Hindlimb muscle (tissue), 1 donor: ENCODE results near the gene SUCLG2. TPM values are rescaled to one million over a fixed set of nuclear protein-coding genes. Genes with fewer than 3 reads are reported as not detected.

Experiments
- DNase-seq: peaks from one replicate; pipeline ENCODE4 v3.0.0-alpha.2; 2013
- polyA plus RNA-seq: library from polyadenylated mRNA; unstranded; fragments of 120-200 nt; gene quantifications from one replicate; pipeline ENCODE4 v1.2.1, GENCODE V29; 2013; ENCODE audit not compliant: insufficient read length

The SUCLG2 gene
- polyA plus RNA-seq, 1 donor = 28.2 TPM

DNA sequence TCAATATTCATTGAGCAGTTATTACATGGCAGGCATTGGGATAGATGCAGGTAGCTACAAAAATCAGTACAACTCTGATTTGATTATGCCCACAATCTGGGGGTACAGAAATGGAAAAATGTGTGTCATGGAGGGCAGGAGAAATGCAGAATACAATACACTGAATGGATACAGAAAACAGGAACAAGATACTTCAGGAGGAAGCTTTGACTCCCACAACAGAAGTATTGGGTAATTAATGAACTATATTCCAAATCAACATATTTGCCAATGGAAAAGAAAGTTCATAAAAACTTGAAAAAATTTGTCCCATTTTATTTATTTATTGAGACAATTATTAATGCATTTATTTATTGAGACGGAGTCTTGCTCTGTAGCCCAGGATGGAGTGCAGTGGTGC, 207.0 kb downstream of the SUCLG2 start:
- DNase-seq = no peak

DNA sequence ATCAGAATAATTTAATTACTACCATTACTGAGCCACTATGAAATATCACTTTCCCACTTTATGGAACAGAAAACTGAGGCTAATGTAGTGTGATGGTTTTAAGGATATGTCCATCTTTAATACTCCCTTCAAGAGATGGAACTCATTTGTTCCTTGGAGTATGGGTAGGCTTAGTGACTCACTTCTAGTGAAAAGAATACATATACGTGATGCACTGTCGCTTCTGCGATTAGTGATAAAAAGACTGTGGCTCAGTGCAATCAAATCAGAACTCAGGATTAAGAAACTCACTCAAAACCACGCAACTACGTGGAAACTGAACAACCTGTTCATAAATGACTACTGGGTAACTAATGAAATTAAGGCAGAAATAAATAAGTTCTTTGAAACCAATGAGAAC, 216.6 kb downstream of the SUCLG2 start:
- DNase-seq = no peak

DNA sequence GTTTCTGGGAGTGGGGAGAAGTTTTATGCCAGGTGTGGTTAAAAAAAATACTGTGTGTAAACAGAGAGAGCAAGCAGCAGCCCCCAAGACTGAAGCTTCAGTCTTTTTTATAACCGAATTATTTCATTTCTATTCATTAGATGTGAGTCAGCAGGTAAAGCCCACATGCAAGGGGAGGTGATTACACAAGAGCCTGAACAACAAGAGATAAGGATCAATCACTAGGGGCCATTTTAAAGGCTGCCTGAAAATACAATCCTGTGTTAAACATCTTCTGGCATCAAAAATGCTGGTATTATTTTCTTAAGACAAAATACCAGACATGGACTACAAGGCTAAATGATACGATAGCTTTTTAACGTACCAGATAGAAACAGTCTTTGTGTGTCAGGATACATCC, 217.3 kb downstream of the SUCLG2 start:
- DNase-seq = no peak

DNA sequence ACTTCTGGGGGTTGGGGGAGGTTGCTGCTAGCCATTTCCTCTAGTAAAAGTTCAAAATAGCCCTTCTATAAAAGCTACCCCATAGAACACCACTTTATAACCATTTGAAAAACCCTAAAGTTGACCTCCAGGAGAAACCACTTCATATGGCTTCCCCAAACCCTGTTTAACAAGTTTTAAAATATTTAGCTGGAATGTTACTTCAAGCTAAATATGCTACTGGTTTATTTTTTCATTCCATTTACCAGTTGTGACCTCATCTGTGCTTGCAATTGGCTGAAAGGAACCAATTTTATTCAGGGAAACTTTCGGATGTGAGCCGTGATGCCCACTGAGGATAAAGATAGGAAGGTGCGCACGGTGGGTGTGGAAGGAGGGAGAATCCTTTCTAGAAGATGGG, 221.3 kb downstream of the SUCLG2 start:
- DNase-seq = no peak

DNA sequence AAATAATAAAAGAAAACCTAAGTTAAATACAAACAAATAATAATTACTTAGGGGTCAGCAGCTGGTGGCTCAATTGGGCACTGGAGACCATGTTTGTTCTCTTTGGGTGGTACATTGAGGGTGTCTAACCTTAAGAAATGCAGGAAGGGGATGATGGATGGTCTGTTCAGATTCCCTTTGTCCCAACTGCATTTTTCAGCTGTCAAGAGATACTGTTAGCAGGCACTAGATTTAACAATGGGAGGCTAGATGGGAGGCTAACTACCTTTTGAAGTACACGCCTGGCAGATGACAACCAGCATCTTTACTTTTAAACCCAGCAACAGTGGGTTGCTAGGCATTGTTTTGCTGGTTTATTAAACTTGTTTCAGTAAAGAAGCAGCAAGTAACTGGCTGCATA, 222.5 kb downstream of the SUCLG2 start:
- no peak for DNase-seq

DNA sequence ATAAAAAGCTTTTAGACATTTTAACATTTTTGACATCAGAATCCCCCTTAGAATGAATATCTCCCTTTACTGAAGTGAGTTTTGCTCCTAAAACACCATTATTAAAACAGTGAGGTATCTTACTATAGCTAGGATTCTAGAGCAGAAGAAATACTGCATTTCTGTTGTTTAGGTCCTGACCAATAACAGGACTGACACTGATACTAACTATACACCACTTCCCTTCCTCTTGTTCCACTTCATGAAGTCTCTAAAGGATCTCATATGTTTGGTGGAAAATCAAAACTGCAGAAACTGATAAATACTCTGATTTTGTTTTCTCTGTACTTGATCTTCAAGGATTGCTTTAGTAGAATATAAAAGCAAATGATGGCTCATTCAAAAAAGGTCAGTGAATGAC, 230.7 kb downstream of the SUCLG2 start:
- DNase-seq = no peak

DNA sequence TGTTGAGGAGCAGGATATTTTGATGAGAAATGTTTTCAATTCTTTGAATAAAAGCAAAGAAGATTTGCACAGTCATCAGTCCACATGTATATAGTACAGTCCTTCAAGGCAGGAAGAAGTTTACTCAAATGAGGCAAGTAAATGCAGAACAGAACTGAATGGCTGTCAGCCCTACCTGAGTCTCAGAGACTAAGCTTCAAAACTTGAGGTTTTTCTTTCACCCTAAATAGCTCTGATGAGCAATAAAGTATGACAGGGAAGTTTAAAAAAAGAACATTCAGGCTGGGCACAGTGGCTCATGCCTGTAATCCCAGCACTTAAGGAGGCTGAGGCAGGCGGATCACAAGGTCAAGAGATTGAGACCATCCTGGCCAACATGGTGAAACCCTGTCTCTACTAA, 232.5 kb downstream of the SUCLG2 start:
- no peak for DNase-seq

DNA sequence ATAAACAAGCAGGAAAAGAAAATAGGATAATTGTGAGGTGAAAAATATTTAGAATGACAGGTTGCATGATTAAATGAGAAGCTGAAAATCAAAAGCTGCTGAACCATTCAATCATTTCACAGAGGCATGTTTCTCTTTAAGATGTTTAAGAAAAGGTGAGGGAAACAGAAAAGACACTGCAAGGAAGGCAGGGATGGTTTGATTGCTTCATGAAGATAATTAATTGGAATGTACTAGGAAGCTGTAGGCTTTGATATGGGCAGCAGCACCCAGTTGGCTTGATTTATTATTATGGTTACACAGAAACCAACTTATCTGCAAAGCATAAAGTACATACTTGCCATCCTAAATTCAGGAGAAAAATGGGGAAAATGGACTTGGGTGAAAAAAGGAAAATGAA, 234.6 kb downstream of the SUCLG2 start:
- DNase-seq = no peak

DNA sequence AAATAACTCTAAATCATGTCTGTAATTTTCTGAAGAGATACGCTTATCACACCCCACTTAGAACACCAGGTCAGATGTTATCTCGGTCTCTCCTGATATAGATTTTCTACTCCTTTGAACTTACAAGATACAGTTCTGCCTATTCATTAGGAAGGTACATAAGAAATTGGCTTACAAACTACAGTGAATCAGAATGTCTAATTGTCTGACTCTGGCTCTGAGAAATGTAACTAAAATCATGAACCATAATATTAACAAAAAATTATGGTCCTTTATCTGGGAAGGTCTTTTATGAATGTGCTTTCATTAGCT, 235.2 kb downstream of the SUCLG2 start:
- DNase-seq = no peak

DNA sequence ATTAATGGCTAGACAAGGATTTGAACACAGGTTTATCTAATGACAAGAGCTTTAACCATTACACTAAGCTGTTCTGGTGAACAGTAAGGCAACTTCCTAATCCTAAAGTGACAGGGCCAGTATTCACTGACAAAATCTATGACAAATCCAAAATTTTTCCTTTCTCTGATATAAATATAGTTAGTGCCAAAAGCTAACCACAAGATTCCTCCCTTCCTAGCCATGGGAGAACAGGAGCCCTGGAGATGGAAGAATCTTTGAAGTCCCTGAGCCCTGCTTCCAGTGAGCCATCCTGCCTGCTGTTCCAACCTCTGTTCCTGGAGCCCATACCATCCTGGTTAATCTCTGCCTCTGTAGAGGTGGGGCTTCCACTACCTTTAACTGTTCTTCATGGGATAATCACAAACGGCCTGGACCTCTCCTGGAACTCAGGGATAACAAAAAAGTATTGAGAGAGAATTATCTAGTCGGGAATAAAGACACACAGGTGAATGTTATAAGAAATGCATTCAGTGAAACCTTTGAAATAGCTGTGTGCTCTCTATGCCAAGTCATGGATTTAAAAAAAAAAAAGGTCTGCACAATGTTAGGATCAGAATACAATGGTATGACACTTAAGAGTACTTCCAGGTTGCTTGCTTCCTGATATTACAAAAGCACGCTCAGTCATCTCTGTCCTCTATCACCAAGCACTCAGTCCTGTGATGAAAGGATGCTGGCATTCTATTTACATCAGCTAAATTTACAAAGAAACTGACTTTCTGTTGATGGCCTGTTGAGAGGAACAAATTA, 235.8 kb downstream of the SUCLG2 start:
- DNase-seq = no peak

DNA sequence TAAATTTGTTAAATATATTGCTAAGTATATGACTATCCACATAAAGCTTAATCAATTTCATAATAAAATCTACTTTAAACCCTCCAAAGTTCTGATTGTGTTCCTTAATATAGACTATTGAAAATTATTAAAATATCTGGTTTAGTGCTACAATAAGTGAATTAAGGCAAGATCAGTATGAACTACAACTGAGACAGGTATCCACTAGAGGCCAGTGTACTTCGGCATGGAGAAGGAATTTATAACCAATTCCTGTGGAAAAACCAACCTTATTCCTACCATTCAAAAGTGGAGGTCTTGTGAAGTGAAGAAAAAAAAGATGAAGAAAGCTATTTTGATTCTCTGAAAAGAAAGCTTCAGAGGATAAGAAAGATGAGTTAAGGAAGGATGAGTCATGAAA, 237.7 kb downstream of the SUCLG2 start:
- no peak for DNase-seq

DNA sequence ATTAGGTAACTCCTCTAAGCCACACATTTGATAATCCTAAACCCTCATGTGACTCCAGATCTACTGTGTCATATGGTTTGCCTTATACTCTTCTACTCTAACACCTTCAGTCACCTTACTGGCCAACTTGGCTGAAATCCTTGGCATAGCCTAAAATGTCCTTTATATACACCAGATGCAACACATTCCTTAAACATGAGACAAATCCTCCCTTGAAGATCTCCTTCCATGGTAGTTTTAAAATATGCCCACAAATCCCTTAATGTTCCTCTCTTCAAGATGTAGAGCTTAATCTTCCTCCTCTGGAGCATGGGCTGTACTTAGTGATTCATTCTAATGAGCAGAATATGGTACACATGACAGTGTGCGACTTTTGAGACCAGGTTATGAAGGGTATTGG, 238.9 kb downstream of the SUCLG2 start:
- no peak for DNase-seq

DNA sequence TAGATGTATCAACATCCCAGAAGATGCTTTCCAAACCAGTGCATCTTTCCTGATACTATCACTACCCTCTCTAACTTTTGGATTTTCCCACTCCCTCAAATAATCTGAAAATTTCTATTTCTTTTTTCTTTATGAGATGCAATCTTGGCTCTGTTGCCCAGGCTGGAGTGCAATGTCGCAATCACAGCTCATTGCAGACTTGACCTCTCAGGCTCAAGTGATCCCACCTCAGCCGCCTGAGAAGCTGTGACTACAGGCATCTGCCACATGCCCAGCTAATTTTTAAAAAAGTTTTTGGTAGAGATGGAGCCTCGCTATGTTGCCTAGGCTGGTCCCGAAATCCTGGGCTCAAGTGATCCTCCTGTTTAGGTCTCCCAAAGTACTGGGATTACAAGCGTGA, 239.7 kb downstream of the SUCLG2 start:
- DNase-seq = no peak

DNA sequence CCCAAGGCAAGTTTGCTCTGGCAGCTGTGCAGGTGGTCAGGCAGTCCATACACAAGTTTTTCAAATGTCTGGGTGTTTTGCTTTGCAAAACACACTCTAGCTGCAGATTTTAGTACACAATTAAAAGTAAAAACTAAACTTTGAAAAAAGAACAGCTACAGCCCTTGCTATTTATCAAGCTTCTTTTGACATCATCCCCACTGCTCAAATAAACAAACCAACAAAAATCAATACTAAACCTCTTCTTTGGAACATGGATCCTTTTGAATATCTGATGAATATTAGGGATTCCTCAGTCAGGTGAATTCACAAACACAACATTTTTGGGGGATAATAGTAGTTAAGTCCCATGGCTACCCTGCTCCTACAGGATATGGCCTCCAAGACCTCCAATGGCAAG, 249.2 kb downstream of the SUCLG2 start:
- DNase-seq = no peak

DNA sequence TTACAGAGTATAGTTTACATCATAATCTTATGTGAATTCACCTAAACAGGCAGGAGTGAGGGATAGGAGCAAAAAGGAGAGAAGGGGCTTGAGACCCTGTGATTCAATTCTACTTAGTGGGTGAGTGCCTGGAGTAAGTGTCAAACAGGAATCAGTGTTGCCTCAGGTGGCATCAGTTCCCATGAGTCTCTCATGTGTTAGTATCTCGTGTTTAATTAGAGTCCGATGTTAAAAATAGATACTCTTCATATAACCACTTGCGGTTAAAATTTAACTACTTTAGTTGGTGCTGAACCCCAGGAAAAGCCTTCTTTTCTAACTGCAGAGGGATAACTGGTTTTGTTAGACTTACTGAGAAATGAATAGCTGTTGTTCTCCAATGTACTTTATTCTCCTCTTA, 251.5 kb downstream of the SUCLG2 start:
- no peak for DNase-seq

DNA sequence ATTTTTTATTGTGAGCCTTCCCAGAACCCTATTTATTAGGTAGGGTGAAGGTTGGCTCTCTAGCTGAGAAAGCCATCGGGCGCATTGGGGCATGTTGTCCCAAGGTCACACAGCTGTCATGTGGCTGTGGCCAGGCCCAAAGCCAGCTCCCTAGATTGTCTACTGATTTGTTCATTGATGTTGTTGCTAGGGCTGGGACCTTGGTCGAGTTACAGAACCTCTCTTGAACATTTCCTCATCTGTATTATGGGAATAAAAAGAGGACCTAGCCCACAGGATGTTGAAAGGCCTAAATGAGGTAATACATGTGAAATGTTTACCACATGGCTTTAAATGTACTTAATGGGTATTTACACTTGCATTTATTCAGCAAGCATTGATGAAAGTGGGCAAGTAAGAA, 252.5 kb downstream of the SUCLG2 start:
- DNase-seq = no peak

DNA sequence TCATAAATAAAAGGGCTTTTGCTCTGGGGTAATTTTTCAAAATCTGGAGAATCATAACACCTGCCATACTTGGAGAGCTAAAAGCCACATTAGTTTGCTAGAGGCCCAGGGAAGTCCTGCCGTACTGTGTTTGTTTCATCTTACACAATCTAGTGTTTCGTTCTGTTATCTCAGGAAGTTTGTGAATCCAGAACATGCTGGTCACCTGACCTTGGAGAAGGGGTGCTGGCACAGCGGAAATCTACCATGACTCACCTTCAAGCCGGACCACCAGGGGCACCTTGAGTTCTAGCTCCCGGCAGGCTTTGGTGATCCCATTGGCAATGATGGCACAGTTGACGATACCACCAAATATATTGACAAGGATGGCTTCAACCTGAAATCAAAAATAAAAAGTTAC, 253.9 kb downstream of the SUCLG2 start:
- no peak for DNase-seq

DNA sequence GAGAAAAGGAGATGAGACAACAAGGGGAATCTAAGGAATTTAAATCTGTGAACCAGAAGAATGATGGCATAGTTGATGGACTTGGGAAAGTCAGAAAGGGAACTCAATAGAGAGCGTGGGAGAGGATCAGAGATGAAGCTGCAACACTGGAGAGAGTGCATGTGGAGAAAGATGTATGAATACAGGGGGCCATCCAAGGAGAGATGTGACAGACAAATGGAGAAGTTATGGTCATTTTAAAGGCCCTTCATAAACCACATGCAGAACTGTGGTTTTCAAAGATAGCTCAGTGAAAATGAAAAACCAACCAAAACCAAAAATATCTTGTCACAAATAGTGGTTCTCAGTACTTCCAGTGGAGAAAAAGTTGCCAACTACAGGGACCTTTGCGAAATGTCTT, 265.2 kb downstream of the SUCLG2 start:
- no peak for DNase-seq

DNA sequence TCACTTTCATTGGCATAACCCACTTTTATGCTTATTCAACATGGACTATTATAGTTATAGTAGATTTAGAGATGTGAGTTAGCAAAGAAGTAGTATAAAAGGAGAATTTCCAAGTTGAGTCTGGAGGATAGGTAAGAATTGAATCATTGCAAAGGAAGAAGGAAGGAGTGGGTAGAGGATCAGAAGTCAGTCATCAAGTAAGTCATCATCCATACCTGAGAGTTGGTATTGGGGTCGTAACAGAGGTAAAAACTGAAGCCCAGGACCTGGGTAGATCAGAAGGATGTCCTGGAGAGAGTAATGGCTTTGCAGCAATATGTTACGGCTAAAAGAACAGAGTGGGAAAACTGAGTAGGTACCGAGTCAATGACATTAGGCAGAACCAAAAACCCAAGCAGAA, 265.7 kb downstream of the SUCLG2 start:
- no peak for DNase-seq

DNA sequence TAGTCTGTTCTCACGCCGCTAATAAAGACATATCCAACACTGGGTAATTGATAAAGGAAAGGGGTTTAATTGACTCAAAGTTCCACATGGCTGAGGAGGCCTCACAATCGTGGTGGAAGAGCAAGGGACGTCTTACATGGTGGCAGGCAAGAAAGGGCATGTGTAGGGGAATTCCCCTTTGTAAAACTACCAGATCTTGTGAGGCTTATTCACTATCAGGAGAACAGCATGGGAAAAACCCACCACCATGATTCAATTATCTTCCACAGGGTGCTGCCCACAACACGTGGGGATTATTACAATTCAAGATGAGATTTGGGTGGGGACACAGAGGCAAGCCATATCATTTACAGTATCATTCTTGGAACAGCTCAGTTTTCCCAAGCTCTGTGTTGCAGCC, 268.0 kb downstream of the SUCLG2 start:
- DNase-seq = no peak

DNA sequence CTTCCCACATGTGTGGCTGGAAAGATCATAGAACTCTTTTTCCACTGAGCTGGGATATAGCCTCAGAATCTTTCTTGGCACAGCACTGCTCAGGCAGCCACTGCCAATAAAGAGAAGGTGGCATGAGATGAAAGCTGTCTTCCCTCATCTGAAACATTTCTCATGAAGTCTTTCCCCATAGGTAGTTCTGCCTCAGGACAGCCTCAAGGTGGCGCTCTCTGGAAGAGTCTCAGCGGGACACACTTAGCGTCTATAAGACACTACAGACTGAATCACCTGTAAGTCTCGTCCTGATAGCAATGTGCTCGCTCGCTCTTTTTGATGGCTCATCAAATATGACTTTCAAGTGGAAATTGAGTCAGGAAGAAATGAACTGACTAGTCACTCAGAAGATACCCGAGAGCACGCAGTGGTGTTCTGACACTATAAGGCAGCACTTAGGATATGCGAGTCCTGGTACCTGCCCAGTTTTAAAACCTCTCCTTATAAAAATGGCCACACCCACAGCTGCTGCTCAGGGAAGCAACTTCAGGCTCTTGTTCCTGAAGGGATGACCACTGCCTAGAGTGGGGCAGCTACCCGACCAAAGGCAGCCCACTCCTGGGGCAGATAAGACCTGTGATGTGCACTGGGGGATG, 269.5 kb downstream of the SUCLG2 start:
- peak; percentile 46 for DNase-seq

DNA sequence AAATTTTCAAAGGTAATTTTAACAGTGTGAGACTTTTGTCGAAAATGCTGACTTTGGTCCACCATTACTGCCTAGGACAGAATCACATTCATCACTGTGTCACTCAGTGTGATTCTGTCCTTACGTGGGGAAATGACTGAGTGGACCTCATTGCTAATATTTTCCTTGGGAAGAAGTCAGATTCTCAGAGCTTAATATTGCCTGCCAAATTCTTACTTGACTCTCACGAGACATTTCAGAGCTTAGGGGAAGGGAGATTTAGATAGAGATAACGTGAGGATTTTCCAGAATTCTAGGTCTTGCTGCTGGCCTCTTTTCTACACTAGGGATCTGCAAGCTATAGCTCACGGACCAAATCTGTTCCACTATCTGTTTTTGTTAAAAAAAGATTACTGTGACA, 270.4 kb downstream of the SUCLG2 start:
- no peak for DNase-seq

DNA sequence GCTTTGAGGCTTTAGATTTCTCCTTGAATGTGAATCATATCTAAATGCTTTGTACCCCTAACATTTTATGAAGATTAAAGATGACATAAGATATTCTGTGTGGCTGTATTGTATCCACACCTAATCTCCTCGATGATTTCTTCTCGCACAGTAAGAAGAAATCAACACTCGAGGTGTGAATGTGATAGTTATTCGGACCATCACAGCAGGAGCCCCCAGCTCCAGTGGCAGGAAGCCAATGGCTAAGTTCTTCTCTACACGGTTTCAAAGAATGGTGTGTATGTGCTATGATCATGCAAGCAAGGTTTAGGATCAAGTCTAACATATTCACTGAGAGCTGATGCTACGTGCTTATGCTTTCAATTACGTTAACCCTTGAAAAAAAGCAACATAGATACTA, 271.0 kb downstream of the SUCLG2 start:
- DNase-seq = no peak

DNA sequence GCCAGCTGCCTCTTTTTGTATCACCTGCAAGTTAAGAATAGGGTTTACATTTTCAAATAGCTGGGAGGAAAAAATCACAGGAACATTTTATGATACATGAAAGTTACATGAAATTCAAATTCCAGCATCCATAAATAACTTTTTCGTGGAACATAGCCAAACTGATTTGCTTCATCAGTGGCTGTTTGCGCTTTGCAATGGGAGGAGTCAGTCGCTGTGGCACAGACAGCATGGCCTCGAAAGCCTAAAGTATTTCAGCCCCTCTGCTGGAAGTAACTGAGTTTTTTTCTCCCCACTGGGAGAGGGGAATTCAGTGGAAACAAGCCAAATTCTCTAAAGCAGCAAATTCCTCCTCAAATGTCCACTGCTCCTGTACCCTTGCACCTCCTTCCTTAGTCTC, 271.9 kb downstream of the SUCLG2 start:
- DNase-seq = no peak
